Endothelial cell (in vitro differentiated cells): ENCODE results near the gene WNT7B. TPM values are rescaled to one million over a fixed set of nuclear protein-coding genes. Genes with fewer than 3 reads are reported as not detected.

Experiments used
- DNase-seq: peaks from one replicate; pipeline ENCODE4 v3.0.0; 2021; ENCODE audit warnings: low spot score
- H3K27ac Mint-ChIP-seq: one replicate; pipeline ENCODE4 v1.8.0; 2021; ENCODE audit warnings: mixed read lengths, inconsistent platforms; ENCODE audit not compliant: unreplicated experiment
- H3K27me3 Mint-ChIP-seq: one replicate; pipeline ENCODE4 v1.8.0; 2021; ENCODE audit warnings: mild to moderate bottlenecking, moderate library complexity, mixed read lengths, inconsistent platforms; ENCODE audit not compliant: unreplicated experiment
- H3K36me3 Mint-ChIP-seq: one replicate; pipeline ENCODE4 v1.8.0; 2021; ENCODE audit warnings: mild to moderate bottlenecking, low read depth, mixed read lengths, inconsistent platforms; ENCODE audit not compliant: unreplicated experiment
- H3K4me1 Mint-ChIP-seq: one replicate; pipeline ENCODE4 v1.8.0; 2021; ENCODE audit warnings: mild to moderate bottlenecking, mixed read lengths, inconsistent platforms; ENCODE audit not compliant: unreplicated experiment
- H3K4me3 Mint-ChIP-seq: one replicate; pipeline ENCODE4 v1.8.0; 2021; ENCODE audit warnings: mild to moderate bottlenecking, mixed read lengths, inconsistent platforms; ENCODE audit not compliant: unreplicated experiment
- H3K9me3 Mint-ChIP-seq: one replicate; pipeline ENCODE4 v1.8.0; 2021; ENCODE audit warnings: mixed read lengths, inconsistent platforms; ENCODE audit not compliant: unreplicated experiment
- total RNA-seq: library from RNA; stranded (reverse); fragmentation: NEBNext Ultra II Directional; extraction: Animal tissue kit (Norgen Biotek cat#: 25700); gene quantifications from one replicate; pipeline ENCODE4 v1.2.1, GENCODE V29; 2021; ENCODE audit not compliant: unreplicated experiment
- TF ChIP-seq, protein P1 (sequence below): fragments of 200-600 bp; sonication (generic); IDR thresholded peaks from one replicate; pipeline ENCODE4 v1.5.0; 2021; ENCODE audit warnings: antibody characterized with exemption; ENCODE audit not compliant: unreplicated experiment

The WNT7B gene
- total RNA-seq, 1 donor from 2014 or later, result not detected

- Mint-ChIP-seq H3K4me1 (peaks cover 3% of the 10 kb centered on the region), H3K36me3 (no peaks in the 10 kb centered on the region), H3K9me3 (no peaks in the 10 kb centered on the region), H3K27me3 (peaks cover 10% of the 10 kb centered on the region), H3K27ac (no peak overlapping the region), H3K4me3 (no peak overlapping the region)
- TF ChIP-seq, protein P1, sequence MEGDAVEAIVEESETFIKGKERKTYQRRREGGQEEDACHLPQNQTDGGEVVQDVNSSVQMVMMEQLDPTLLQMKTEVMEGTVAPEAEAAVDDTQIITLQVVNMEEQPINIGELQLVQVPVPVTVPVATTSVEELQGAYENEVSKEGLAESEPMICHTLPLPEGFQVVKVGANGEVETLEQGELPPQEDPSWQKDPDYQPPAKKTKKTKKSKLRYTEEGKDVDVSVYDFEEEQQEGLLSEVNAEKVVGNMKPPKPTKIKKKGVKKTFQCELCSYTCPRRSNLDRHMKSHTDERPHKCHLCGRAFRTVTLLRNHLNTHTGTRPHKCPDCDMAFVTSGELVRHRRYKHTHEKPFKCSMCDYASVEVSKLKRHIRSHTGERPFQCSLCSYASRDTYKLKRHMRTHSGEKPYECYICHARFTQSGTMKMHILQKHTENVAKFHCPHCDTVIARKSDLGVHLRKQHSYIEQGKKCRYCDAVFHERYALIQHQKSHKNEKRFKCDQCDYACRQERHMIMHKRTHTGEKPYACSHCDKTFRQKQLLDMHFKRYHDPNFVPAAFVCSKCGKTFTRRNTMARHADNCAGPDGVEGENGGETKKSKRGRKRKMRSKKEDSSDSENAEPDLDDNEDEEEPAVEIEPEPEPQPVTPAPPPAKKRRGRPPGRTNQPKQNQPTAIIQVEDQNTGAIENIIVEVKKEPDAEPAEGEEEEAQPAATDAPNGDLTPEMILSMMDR, result no peak
- no peak for DNase-seq
Observed at GRCh38 chr22:45878051-45878781, 98.7 kb downstream of the WNT7B start.

GRCh38 chr22:45877651-45878050, 99.3 kb downstream of the WNT7B start:
- H3K27me3 Mint-ChIP-seq, result peaks cover 10% of the 10 kb centered on the region
- no peak for DNase-seq
- no peak overlapping the region for H3K27ac Mint-ChIP-seq

GRCh38 chr22:45877036-45877380, 100.0 kb downstream of the WNT7B start:
- H3K4me3 Mint-ChIP-seq, result no peak overlapping the region
- TF ChIP-seq, protein P1, result no peak
- H3K4me1 Mint-ChIP-seq, result peaks cover 3% of the 10 kb centered on the region
- H3K27ac Mint-ChIP-seq, result no peak overlapping the region
- no peak for DNase-seq
- H3K9me3 Mint-ChIP-seq, result no peaks in the 10 kb centered on the region
- H3K27me3 Mint-ChIP-seq, result peaks cover 11% of the 10 kb centered on the region
- no peaks in the 10 kb centered on the region for H3K36me3 Mint-ChIP-seq

More at GRCh38 chr22:45877651-45878050, 99.3 kb downstream of the WNT7B start:
- Mint-ChIP-seq H3K9me3 (no peaks in the 10 kb centered on the region), H3K4me3 (no peak overlapping the region), H3K4me1 (peaks cover 3% of the 10 kb centered on the region), H3K36me3 (no peaks in the 10 kb centered on the region)
- TF ChIP-seq, protein P1, result no peak

DNA sequence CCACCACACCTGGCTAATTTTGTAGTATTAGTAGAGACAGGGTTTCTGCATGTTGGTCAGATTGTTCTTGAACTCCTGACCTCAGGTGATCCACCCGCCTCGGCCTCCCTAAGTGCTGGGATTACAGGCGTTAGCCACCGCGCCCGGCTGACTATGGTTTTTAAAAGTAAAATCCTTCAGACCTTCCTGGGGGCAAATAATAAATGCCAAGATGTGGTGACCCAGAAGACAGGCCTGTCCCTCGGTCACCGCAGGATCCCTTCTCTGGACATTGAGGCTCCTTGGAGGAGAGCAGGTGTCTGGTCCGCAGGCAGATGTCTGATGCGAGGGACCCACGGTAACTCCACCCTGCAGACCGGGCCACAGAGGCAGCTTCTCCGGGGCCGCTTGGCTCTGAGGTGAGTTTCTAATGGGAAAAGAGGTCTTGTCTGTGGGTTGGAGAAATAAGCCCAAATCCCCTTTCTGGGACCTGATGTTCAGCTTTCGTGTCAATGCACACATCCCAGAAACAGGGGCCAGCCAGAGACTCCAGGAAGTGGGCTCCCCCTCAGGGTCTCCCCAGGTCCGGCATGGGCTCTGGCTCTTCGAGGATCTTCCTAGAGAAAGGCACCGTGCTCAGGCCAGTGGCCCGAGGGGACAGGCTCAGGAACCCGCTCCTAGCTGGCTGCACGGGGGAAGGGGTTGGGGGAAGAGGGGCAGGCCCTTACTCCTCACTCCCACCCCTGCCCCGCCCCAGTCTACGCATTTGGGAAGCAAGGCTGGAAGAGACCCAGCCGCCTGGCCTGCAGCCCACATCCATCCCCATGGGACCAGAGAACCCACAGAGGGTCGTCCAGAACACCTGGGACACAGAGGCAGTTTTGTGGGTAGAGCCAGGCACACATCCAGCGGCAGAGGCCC, 100.6 kb downstream of the WNT7B start:
- H3K4me3 Mint-ChIP-seq, result no peak overlapping the region
- H3K27ac Mint-ChIP-seq, result no peak overlapping the region
- peaks cover 11% of the 10 kb centered on the region for H3K27me3 Mint-ChIP-seq
- peaks cover 3% of the 10 kb centered on the region for H3K4me1 Mint-ChIP-seq
- no peaks in the 10 kb centered on the region for H3K9me3 Mint-ChIP-seq
- TF ChIP-seq, protein P1, result no peak
- DNase-seq, result no peak
- no peaks in the 10 kb centered on the region for H3K36me3 Mint-ChIP-seq
